H1 (cell line): Measurements from ENCODE around the gene LDHB. TPM values are rescaled to one million over a fixed set of nuclear protein-coding genes. Genes with fewer than 3 reads are reported as not detected.

ENCODE experiments used
- CTCF ChIA-PET: fragments of 300-600 bp; sonication (Branson Sonifier 250); formaldehyde crosslinking; loops from one replicate; lab custom pipeline; 2021; ENCODE audit not compliant: partially characterized antibody; lab: Charles Lee
- POLR2A ChIA-PET: fragments of 300-600 bp; sonication (Branson Sonifier 250); formaldehyde crosslinking; loops from one replicate; lab custom pipeline; 2021; ENCODE audit warnings: inconsistent platforms; ENCODE audit not compliant: partially characterized antibody; lab: Charles Lee
- DNase-seq, 2 experiments: peaks; one replicate each; pipeline versions ENCODE4 v3.0.0 to v3.0.0-alpha.2; 2010 to 2022; ENCODE audit warnings: low spot score in 2 of 2, low read depth in 1 of 2, mixed read lengths in 1 of 2
- FAIRE-seq: peaks from 2 replicates; lab custom pipeline; 2011; peaks lifted over from hg19 to GRCh38; lab: Jason Lieb, UNC
- H2AFZ ChIP-seq: 2 replicates; pipeline ENCODE4 v1.8.1; 2012; ENCODE audit warnings: low read length, inconsistent platforms
- H2AK5ac ChIP-seq: 2 replicates; pipeline ENCODE4 v1.6.1; 2013; ENCODE audit warnings: low read depth, low read length
- H2BK120ac ChIP-seq: replicated peaks from 2 replicates; pipeline ENCODE3; 2013; ENCODE audit warnings: low read depth, low read length, inconsistent platforms
- H2BK12ac ChIP-seq: 2 replicates; pipeline ENCODE4 v1.6.1; 2013; ENCODE audit warnings: low read depth, low read length
- H2BK15ac ChIP-seq: 2 replicates; pipeline ENCODE4 v1.6.1; 2013; ENCODE audit warnings: low read length
- H2BK20ac ChIP-seq: 2 replicates; pipeline ENCODE4 v1.6.1; 2013; ENCODE audit warnings: low read length
- H2BK5ac ChIP-seq: 2 replicates; pipeline ENCODE4 v1.6.1; 2013; ENCODE audit warnings: low read depth, low read length
- H3K14ac ChIP-seq: 2 replicates; pipeline ENCODE4 v1.6.1; 2013; ENCODE audit warnings: inconsistent platforms; ENCODE audit not compliant: insufficient read length
- H3K18ac ChIP-seq: 2 replicates; pipeline ENCODE4 v1.6.1; 2013; ENCODE audit warnings: low read length; ENCODE audit errors: extremely low read depth
- H3K23ac ChIP-seq: 2 replicates; pipeline ENCODE4 v1.6.1; 2013; ENCODE audit warnings: inconsistent platforms; ENCODE audit not compliant: insufficient read length
- H3K23me2 ChIP-seq: 2 replicates; pipeline ENCODE4 v1.6.1; 2013; ENCODE audit warnings: low read depth, low read length
- H3K27ac ChIP-seq: 2 replicates; pipeline ENCODE4 v1.6.1; 2011; ENCODE audit warnings: low read depth, low read length, inconsistent platforms
- H3K27me3 ChIP-seq, 4 experiments: replicated peaks in 1 of 4; 1 replicate in 1 of 4; 2 replicates in 3 of 4; pipeline versions ENCODE4 v1.6.1 to v1.8.1; 2011 to 2013; ENCODE audit warnings: low read length in 3 of 4, mild to moderate bottlenecking in 3 of 4, inconsistent platforms in 2 of 4, mixed read lengths in 2 of 4, moderate library complexity in 1 of 4; ENCODE audit not compliant: control insufficient read depth in 3 of 4, insufficient read depth in 3 of 4; ENCODE audit errors: extremely low read depth in 1 of 4
- H3K36me3 ChIP-seq, 4 experiments: 2 replicates each; pipeline versions ENCODE4 v1.6.1 to v1.8.1; 2011 to 2013; ENCODE audit warnings: mild to moderate bottlenecking in 4 of 4, low read length in 3 of 4, moderate library complexity in 2 of 4, control low read depth in 1 of 4, inconsistent platforms in 1 of 4; ENCODE audit not compliant: insufficient read depth in 4 of 4, control insufficient read depth in 2 of 4
- H3K4ac ChIP-seq: replicated peaks from 2 replicates; pipeline ENCODE3; 2013; ENCODE audit warnings: low read length, low read depth, mixed read lengths, inconsistent platforms; ENCODE audit not compliant: insufficient read length
- H3K4me1 ChIP-seq, 4 experiments: replicated peaks in 1 of 4; 1 replicate in 1 of 4; 2 replicates in 3 of 4; pipeline versions ENCODE4 v1.6.1 to v1.8.1; 2011 to 2013; ENCODE audit warnings: low read length in 3 of 4, inconsistent platforms in 2 of 4, mixed read lengths in 1 of 4; ENCODE audit not compliant: insufficient read depth in 4 of 4, control insufficient read depth in 3 of 4
- H3K4me2 ChIP-seq, 2 experiments: 2 replicates each; pipeline versions ENCODE4 v1.6.1 to v1.8.1; 2011 to 2013; ENCODE audit warnings: low read depth in 2 of 2, low read length in 2 of 2, control low read depth in 1 of 2, inconsistent platforms in 1 of 2, mild to moderate bottlenecking in 1 of 2; ENCODE audit not compliant: insufficient read depth in 1 of 2
- H3K4me3 ChIP-seq, 4 experiments: fragments of 200-600, 300-600 bp in 1 of 4; sonication (generic), shearing (Covaris generic), sonication (Bioruptor Twin) in 1 of 4; 2 replicates each; pipeline versions ENCODE4 v1.5.1 to v1.8.1; 2011 to 2016; ENCODE audit warnings: low read length in 4 of 4, low read depth in 3 of 4, control low read depth in 2 of 4, inconsistent platforms in 2 of 4, mild to moderate bottlenecking in 2 of 4, mixed read lengths in 1 of 4, moderate library complexity in 1 of 4; ENCODE audit not compliant: insufficient read depth in 2 of 4; ENCODE audit errors: extremely low read depth in 1 of 4
- H3K56ac ChIP-seq: replicated peaks from 2 replicates; pipeline ENCODE3; 2013; ENCODE audit warnings: low read depth, mild to moderate bottlenecking, mixed read lengths, low read length, inconsistent platforms; ENCODE audit not compliant: insufficient read length
- H3K79me1 ChIP-seq: 2 replicates; pipeline ENCODE4 v1.6.1; 2013; ENCODE audit warnings: low read depth, low read length, control low read depth
- H3K79me2 ChIP-seq, 2 experiments: 2 replicates each; pipeline versions ENCODE4 v1.6.1 to v1.8.1; 2012 to 2013; ENCODE audit warnings: low read length in 2 of 2, mild to moderate bottlenecking in 2 of 2, inconsistent platforms in 1 of 2; ENCODE audit not compliant: insufficient read depth in 2 of 2, control insufficient read depth in 1 of 2
- H3K9ac ChIP-seq, 4 experiments: replicated peaks in 1 of 4; 1 replicate in 1 of 4; 2 replicates in 3 of 4; pipeline versions ENCODE4 v1.6.1 to v1.8.1; 2011 to 2013; ENCODE audit warnings: low read depth in 3 of 4, low read length in 3 of 4, control low read depth in 2 of 4, mild to moderate bottlenecking in 2 of 4, moderate library complexity in 2 of 4, inconsistent platforms in 1 of 4; ENCODE audit errors: extremely low read depth in 1 of 4
- H3K9me3 ChIP-seq, 2 experiments: 2 replicates each; pipeline versions ENCODE4 v1.6.1 to v1.8.1; 2012 to 2013; ENCODE audit warnings: mild to moderate bottlenecking in 2 of 2, moderate library complexity in 2 of 2, control low read depth in 1 of 2, inconsistent platforms in 1 of 2, low read depth in 1 of 2, low read length in 1 of 2, mixed read lengths in 1 of 2; ENCODE audit not compliant: insufficient read depth in 2 of 2
- H4K20me1 ChIP-seq, 2 experiments: replicated peaks in 1 of 2; 2 replicates each; pipeline versions ENCODE3 to v1.8.1; 2011 to 2013; ENCODE audit warnings: inconsistent platforms in 2 of 2, low read length in 2 of 2, mild to moderate bottlenecking in 1 of 2; ENCODE audit not compliant: insufficient read depth in 2 of 2, control insufficient read depth in 1 of 2
- H4K5ac ChIP-seq: 2 replicates; pipeline ENCODE4 v1.6.1; 2013; ENCODE audit warnings: low read length, low read depth, mixed read lengths, inconsistent platforms; ENCODE audit not compliant: insufficient read length
- H4K8ac ChIP-seq: 2 replicates; pipeline ENCODE4 v1.8.0; 2013; ENCODE audit warnings: mild to moderate bottlenecking, moderate library complexity, low read length, inconsistent platforms; ENCODE audit not compliant: insufficient read depth; ENCODE audit errors: extremely low read depth
- H4K91ac ChIP-seq: replicated peaks from 2 replicates; pipeline ENCODE3; 2013; ENCODE audit warnings: low read length, mixed read lengths, inconsistent platforms; ENCODE audit not compliant: insufficient read length
- BACH1 ChIP-seq: IDR thresholded peaks from 2 replicates; pipeline ENCODE4 v1.6.1; 2012; ENCODE audit warnings: low read length, improper control_type of control experiment
- CBX5 ChIP-seq: fragments of 300-800, 300-1000 bp; sonication (generic); IDR thresholded peaks from 2 replicates; pipeline ENCODE4 v1.7.1; 2016; ENCODE audit warnings: antibody characterized with exemption, low read length, low read depth
- CHD2 ChIP-seq: IDR thresholded peaks from 2 replicates; pipeline ENCODE4 v1.6.1; 2012; ENCODE audit warnings: low read length, improper control_type of control experiment
- EP300 ChIP-seq, 2 experiments: IDR thresholded peaks; 1 replicate in 1 of 2; 2 replicates in 1 of 2; pipeline ENCODE4 v1.6.1; 2011 to 2012; ENCODE audit warnings: low read depth in 2 of 2, low read length in 2 of 2, mild to moderate bottlenecking in 2 of 2, borderline replicate concordance in 1 of 2, inconsistent platforms in 1 of 2, moderate library complexity in 1 of 2
- KDM4A ChIP-seq: IDR thresholded peaks from one replicate; pipeline ENCODE4 v1.7.1; 2012; ENCODE audit warnings: low read depth, mild to moderate bottlenecking, moderate library complexity, low read length, inconsistent platforms; ENCODE audit not compliant: severe bottlenecking
- KDM5A ChIP-seq: fragments of 200-600 bp; IDR thresholded peaks from 2 replicates; pipeline ENCODE4 v1.7.1; 2012; ENCODE audit warnings: mild to moderate bottlenecking, low read length, inconsistent platforms, mixed read lengths
- MAFK ChIP-seq: IDR thresholded peaks from 2 replicates; pipeline ENCODE4 v1.6.1; 2012; ENCODE audit warnings: low read depth, mild to moderate bottlenecking, improper control_type of control experiment, low read length
- NANOG ChIP-seq: IDR thresholded peaks from 2 replicates; pipeline ENCODE4 v1.6.1; 2011; ENCODE audit warnings: low read length, low read depth, mild to moderate bottlenecking, inconsistent platforms; ENCODE audit not compliant: insufficient read depth, poor library complexity, severe bottlenecking
- PHF8 ChIP-seq: fragments of 200-600 bp; sonication (generic); conservative IDR thresholded peaks from 2 replicates; pipeline ENCODE4 v1.7.1; 2012; ENCODE audit warnings: low read depth, mild to moderate bottlenecking, inconsistent platforms, low read length, moderate library complexity
- RBBP5 ChIP-seq: IDR thresholded peaks from 2 replicates; pipeline ENCODE4 v1.7.1; 2012; ENCODE audit warnings: low read depth, mild to moderate bottlenecking, inconsistent platforms, low read length, moderate library complexity, borderline replicate concordance
- SIRT6 ChIP-seq: IDR thresholded peaks from one replicate; pipeline ENCODE4 v1.7.1; 2012; ENCODE audit warnings: low read length, inconsistent platforms
- WGBS, 2 experiments: shearing (Covaris generic) in 1 of 2; methylation state at CpG; one replicate each; pipeline versions ENCODE4 v1.1.6 to v1.1.7; 2013 to 2015; ENCODE audit warnings: low lambda C conversion rate in 2 of 2, mixed read lengths in 2 of 2, inconsistent platforms in 1 of 2, low coverage in 1 of 2, missing lambda C conversion rate in 1 of 2; ENCODE audit not compliant: insufficient replicate concordance in 2 of 2, insufficient coverage in 1 of 2, insufficient read length in 1 of 2; ENCODE audit errors: extremely low coverage in 1 of 2, missing lambda C conversion rate in 1 of 2; 5-methylcytosine and 5-hydroxymethylcytosine counted together
- polyA plus RNA-seq, 7 experiments: library from polyadenylated mRNA; depleted of rRNA in 3 of 7; stranded (reverse) in 5 of 7; unstranded in 2 of 7; fragments of >200 nt in 5 of 7; fragments of 200-250 nt in 2 of 7; gene quantifications; 1 replicate in 5 of 7; 2 replicates in 1 of 7; 4 replicates in 1 of 7; pipeline versions ENCODE4 v1.2.1 to v1.2.3, GENCODE V29; 2011 to 2013; ENCODE audit warnings: missing spikeins in 2 of 7, mixed read lengths in 2 of 7
- total RNA-seq: library from RNA; stranded (reverse); fragmentation: NEBNext Ultra II Directional; extraction: Animal tissue kit (Norgen Biotek cat#: 25700); gene quantifications from 2 replicates; pipeline ENCODE4 v1.2.1, GENCODE V29; 2021
- TF ChIP-seq, protein P1 (sequence below): IDR thresholded peaks from 2 replicates; pipeline ENCODE4 v1.6.1; 2012; ENCODE audit warnings: inconsistent platforms
- TF ChIP-seq, protein P2 (sequence below): IDR thresholded peaks from 2 replicates; pipeline ENCODE4 v1.6.1; 2011; ENCODE audit warnings: low read length, improper control_type of control experiment

Gene LDHB
- total and polyA plus RNA-seq, 2 of the 8 experiments (the other 6 are each of a cell fraction or from before 2014, with no cell fraction given): 1,177 to 1,781 TPM

DNA sequence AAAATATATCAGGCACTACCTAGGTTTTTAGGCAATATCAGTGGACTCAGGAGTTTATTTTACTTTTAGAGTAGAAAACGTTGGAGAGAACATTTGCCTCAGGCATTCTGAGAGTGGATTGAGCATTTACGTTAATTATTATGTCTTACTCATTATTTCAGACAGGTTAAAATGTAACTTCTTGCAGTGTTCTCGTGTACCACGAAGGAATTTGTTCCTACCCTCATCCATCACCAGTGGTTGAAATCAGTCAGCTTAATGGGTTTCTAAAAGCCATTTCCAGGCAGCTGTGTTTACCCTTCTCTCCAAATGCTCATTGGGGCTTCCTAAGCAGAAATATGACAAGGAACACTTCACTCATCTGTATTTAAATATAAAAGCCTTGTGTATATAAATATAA is 9.1 kb upstream of the LDHB start:
- no peak overlapping the region for H3K14ac ChIP-seq
- no peak overlapping the region for H4K91ac ChIP-seq
- H2BK15ac ChIP-seq: no peak overlapping the region
- POLR2A ChIA-PET: interaction anchor here (1.0 to 1.7 kb wide), 3 partner anchors 9 to 24 kb away, joined by 3 to 9 read pairs (median 4); partner anchors contain the start of gene LDHB
- no peak overlapping the region for H4K5ac ChIP-seq
- no peak overlapping the region for H2BK5ac ChIP-seq
- H3K4me3 ChIP-seq: no peak overlapping the region
- H2BK120ac ChIP-seq: no peak overlapping the region
- H2BK20ac ChIP-seq: no peak overlapping the region
- no peaks in the 10 kb centered on the region for H3K79me1 ChIP-seq
- no peaks in the 10 kb centered on the region for H3K27me3 ChIP-seq
- no peak overlapping the region for H3K56ac ChIP-seq
- no peak overlapping the region for H3K27ac ChIP-seq
- 93% methylated on average over 4 of the region's 4 CpGs; no CpG with 5 or more reads in 1 of the 2 experiments for WGBS, 2 experiments
- no peak overlapping the region for H4K8ac ChIP-seq
- H3K4me2 ChIP-seq: no peak overlapping the region
- no peaks in the 10 kb centered on the region for H3K23me2 ChIP-seq
- H3K4me1 ChIP-seq: no peaks in the 10 kb centered on the region
- DNase-seq: no peak
- no peak overlapping the region for H3K23ac ChIP-seq
- H2AK5ac ChIP-seq: no peak overlapping the region
- H3K18ac ChIP-seq: no peak overlapping the region
- no peaks in the 10 kb centered on the region for H3K79me2 ChIP-seq
- H3K9ac ChIP-seq: no peak overlapping the region
- peaks cover 0 to 1% of the 10 kb centered on the region in 2 experiments; a peak in 1 of 4 replicates for H3K9me3 ChIP-seq
- H2AFZ ChIP-seq: 0 out of 2 replicates have a peak overlapping the region, but pooled peaks have one; percentile 24
- CTCF ChIA-PET: interaction anchor here (0.6 to 1.0 kb wide), 3 partner anchors 9 to 16 kb away, joined by 3 to 4 read pairs (median 3); no protein-coding TSS in a partner anchor
- no peak for FAIRE-seq
- no peaks in the 10 kb centered on the region for H4K20me1 ChIP-seq
- no peak overlapping the region for H2BK12ac ChIP-seq
- H3K36me3 ChIP-seq: no peaks in the 10 kb centered on the region
- H3K4ac ChIP-seq: no peak overlapping the region
- no peak for TF ChIP-seq CBX5
- no peak for TF ChIP-seq SIRT6
- TF ChIP-seq, protein P1, sequence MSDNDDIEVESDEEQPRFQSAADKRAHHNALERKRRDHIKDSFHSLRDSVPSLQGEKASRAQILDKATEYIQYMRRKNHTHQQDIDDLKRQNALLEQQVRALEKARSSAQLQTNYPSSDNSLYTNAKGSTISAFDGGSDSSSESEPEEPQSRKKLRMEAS: no peak
- TF ChIP-seq KDM4A: no peak
- no peak for TF ChIP-seq PHF8
- TF ChIP-seq BACH1: no peak
- TF ChIP-seq RBBP5: no peak
- no peak for TF ChIP-seq KDM5A
- no peak for TF ChIP-seq CHD2
- TF ChIP-seq, protein P2, sequence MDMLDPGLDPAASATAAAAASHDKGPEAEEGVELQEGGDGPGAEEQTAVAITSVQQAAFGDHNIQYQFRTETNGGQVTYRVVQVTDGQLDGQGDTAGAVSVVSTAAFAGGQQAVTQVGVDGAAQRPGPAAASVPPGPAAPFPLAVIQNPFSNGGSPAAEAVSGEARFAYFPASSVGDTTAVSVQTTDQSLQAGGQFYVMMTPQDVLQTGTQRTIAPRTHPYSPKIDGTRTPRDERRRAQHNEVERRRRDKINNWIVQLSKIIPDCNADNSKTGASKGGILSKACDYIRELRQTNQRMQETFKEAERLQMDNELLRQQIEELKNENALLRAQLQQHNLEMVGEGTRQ: no peak
- TF ChIP-seq NANOG: no peak
- no peak for TF ChIP-seq MAFK
- TF ChIP-seq EP300 (IDR thresholded peaks at IDR 0.05; ENCODE audit: borderline replicate concordance in 1 of 2, low read depth in 2 of 2, low read length in 2 of 2): no peak
